MM.1S (cell line): ENCODE data around the gene FUS.

Experiments
- CTCF ChIP-seq: fragments of 300-600 bp; sonication (generic); IDR thresholded peaks from 2 replicates; pipeline ENCODE4 v1.5.1; 2016; ENCODE audit warnings: antibody characterized with exemption, low read length, mixed read lengths
- EZH2 ChIP-seq: fragments of 300-600 bp; sonication (generic); optimal IDR thresholded peaks from 2 replicates; pipeline ENCODE3; 2017; ENCODE audit warnings: low read depth, mild to moderate bottlenecking, antibody characterized with exemption, low read length, mixed read lengths

- TF ChIP-seq CTCF (no peak), EZH2 (no peak)
These were observed 49.0 kb upstream of the FUS start for GRCh38 chr16:31130899-31131298.
